HUES6 (cell line): Measurements from ENCODE around the gene PYGB.

Experiments used
- H3K27ac ChIP-seq: 2 replicates; pipeline ENCODE4 v1.7.0; 2013; ENCODE audit warnings: low read depth, mild to moderate bottlenecking, low read length, inconsistent platforms
- H3K27me3 ChIP-seq: 2 replicates; pipeline ENCODE4 v1.6.1; 2013; ENCODE audit warnings: low read length; ENCODE audit not compliant: control insufficient read depth, insufficient read depth
- H3K36me3 ChIP-seq: 2 replicates; pipeline ENCODE4 v1.6.1; 2013; ENCODE audit warnings: low read length; ENCODE audit not compliant: control insufficient read depth, insufficient read depth
- H3K4me1 ChIP-seq: 2 replicates; pipeline ENCODE4 v1.6.1; 2013; ENCODE audit warnings: low read length; ENCODE audit not compliant: control insufficient read depth, insufficient read depth
- H3K4me3 ChIP-seq: 2 replicates; pipeline ENCODE4 v1.5.1; 2013; ENCODE audit warnings: low read depth, low read length
- H3K9ac ChIP-seq: one replicate; pipeline ENCODE4 v1.6.1; 2013; ENCODE audit warnings: mild to moderate bottlenecking, low read length
- H3K9me3 ChIP-seq: 2 replicates; pipeline ENCODE4 v1.6.1; 2013; ENCODE audit warnings: low read depth, low read length; ENCODE audit not compliant: control insufficient read depth, insufficient read depth

Gene PYGB

GRCh38 chr20:25223179-25223661, 24.7 kb upstream of the PYGB start:
- Histone ChIP-seq H3K27ac (peak overlapping the region; percentile 0; the same call in 1 of the 2 replicates), H3K9ac (peak overlapping the region; percentile 3), H3K4me1 (peaks cover 16% of the 10 kb centered on the region)

DNA sequence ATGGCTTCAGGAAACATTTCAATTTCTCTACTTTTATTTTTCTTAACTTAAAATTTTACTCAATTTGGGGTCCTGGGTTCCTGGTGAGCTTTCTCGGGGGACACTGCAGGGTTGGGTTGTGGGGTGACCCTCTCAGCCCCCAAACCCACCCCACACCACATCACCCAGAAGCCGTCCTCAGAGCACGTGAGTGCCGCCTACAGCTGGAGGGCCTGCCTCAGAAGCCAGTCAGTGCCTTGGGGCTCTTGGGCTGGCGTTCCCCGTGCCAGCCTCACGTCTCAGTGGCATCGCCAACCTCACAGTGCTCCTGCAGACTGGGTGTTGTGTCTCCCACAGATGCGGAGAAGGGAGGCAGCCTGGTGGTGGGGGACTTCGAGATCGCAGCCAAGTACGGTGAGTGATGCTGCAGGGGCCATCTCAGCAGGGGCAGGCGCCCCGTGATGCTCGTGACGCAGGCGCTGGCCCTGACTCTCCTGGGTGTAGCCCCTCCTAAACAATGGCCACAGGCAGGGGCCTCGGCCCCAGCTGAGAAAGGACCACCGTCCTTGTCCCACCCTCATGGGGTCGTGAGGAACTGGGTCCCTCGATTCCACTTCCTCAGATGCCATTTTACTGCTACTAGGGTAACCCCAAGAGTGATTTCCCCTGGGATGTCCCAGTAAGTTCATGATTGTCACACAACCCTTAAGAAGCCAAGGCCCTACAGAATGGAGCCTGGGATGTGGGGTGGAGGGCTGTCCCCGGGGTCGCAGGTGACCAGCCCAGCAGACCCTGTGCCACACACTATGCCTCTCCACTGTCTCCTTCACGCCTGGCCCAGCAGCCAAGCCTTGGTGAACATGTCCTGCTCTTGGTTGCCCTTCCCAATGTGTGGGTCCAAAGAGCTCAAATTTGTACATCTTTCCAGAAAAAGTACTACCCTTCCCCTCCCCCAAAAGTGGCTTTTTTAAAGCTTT, 23.8 kb upstream of the PYGB start:
- Histone ChIP-seq H3K4me3 (no peak overlapping the region), H3K4me1 (peaks cover 16% of the 10 kb centered on the region), H3K27me3 (no peaks in the 10 kb centered on the region), H3K9me3 (no peaks in the 10 kb centered on the region), H3K27ac (peak overlapping the region; percentile 0; the same call in 1 of the 2 replicates), H3K9ac (no peak overlapping the region), H3K36me3 (peaks cover 18% of the 10 kb centered on the region)

More at GRCh38 chr20:25223179-25223661, 24.7 kb upstream of the PYGB start:
- Histone ChIP-seq H3K27me3 (no peaks in the 10 kb centered on the region), H3K36me3 (peaks cover 25% of the 10 kb centered on the region), H3K9me3 (no peaks in the 10 kb centered on the region), H3K4me3 (no peak overlapping the region)

DNA sequence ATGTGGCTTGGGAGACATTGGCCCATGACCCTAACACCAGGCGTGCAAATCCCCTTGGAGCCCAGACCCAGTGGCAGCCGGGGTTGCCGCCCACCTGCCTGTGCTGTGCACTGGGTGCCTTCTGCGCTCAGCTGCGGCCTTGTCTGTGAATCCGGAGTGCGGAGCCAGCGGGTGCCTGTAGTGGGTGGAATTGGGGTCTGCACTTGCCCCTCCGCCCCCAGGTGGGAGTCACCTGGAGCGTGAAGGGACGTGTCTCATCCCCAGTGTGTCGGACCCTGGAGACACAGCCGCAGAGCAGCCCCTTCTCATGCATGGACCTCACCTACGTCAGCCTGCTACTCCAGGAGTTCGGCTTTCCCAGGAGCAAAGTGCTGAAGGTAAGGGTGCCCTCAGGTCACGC, 22.9 kb upstream of the PYGB start:
- peaks cover 13% of the 10 kb centered on the region for H3K36me3 ChIP-seq
- H3K4me1 ChIP-seq = peaks cover 16% of the 10 kb centered on the region
- no peak overlapping the region for H3K4me3 ChIP-seq
- no peaks in the 10 kb centered on the region for H3K9me3 ChIP-seq
- no peak overlapping the region for H3K27ac ChIP-seq
- no peak overlapping the region for H3K9ac ChIP-seq
- H3K27me3 ChIP-seq = no peaks in the 10 kb centered on the region

DNA sequence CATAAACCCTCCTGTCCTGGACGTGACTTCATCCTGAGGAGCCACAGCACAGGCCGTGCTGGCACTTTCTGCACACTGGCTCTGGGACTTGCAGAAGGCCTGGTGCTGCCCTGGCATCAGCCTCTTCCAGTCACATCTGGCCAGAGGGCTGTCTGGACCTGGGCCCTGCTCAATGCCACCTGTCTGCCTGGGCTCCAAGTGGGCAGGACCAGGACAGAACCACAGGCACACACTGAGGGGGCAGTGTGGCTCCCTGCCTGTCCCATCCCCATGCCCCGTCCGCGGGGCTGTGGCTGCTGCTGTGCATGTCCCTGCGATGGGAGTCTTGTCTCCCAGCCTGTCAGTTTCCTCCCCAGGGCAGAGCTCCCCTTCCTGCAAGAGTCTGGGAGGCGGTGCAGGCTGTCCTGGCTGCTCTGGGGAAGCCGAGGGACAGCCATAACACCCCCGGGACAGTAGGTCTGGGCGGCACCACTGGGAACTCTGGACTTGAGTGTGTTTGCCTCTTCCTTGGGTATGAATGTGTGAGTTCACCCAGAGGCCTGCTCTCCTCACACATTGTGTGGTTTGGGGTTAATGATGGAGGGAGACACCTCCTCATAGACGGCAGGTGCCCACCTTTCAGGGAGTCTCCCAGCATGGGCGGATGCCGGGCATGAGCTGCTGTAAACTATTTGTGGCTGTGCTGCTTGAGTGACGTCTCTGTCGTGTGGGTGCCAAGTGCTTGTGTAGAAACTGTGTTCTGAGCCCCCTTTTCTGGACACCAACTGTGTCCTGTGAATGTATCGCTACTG, 22.0 kb upstream of the PYGB start:
- peaks cover 11% of the 10 kb centered on the region; the same call in 1 of the 2 replicates for H3K36me3 ChIP-seq
- peaks cover 16% of the 10 kb centered on the region for H3K4me1 ChIP-seq
- no peak overlapping the region for H3K9ac ChIP-seq
- H3K4me3 ChIP-seq = no peak overlapping the region
- no peak overlapping the region for H3K27ac ChIP-seq
- no peaks in the 10 kb centered on the region for H3K9me3 ChIP-seq
- H3K27me3 ChIP-seq = no peaks in the 10 kb centered on the region

- Histone ChIP-seq H3K27ac (no peak overlapping the region), H3K4me3 (no peak overlapping the region), H3K4me1 (peaks cover 16% of the 10 kb centered on the region), H3K9me3 (no peaks in the 10 kb centered on the region), H3K27me3 (no peaks in the 10 kb centered on the region), H3K9ac (no peak overlapping the region), H3K36me3 (peaks cover 11% of the 10 kb centered on the region; the same call in 1 of the 2 replicates)
Measured at GRCh38 chr20:25226433-25227316, 21.2 kb upstream of the PYGB start.

GRCh38 chr20:25227317-25227831, 20.5 kb upstream of the PYGB start:
- no peak overlapping the region for H3K4me3 ChIP-seq
- no peaks in the 10 kb centered on the region for H3K9me3 ChIP-seq
- peaks cover 11% of the 10 kb centered on the region; the same call in 1 of the 2 replicates for H3K36me3 ChIP-seq
- H3K27ac ChIP-seq = no peak overlapping the region
- peaks cover 13% of the 10 kb centered on the region for H3K4me1 ChIP-seq
- no peak overlapping the region for H3K9ac ChIP-seq
- H3K27me3 ChIP-seq = no peaks in the 10 kb centered on the region

GRCh38 chr20:25229486-25230165, 18.3 kb upstream of the PYGB start:
- Histone ChIP-seq H3K27ac (no peak overlapping the region), H3K4me3 (no peak overlapping the region), H3K36me3 (peaks cover 11% of the 10 kb centered on the region; the same call in 1 of the 2 replicates), H3K9ac (no peak overlapping the region), H3K27me3 (no peaks in the 10 kb centered on the region), H3K9me3 (no peaks in the 10 kb centered on the region), H3K4me1 (peaks cover 4% of the 10 kb centered on the region; the same call in 1 of the 2 replicates)

- 0 out of 2 replicates have a peak, but pooled peaks cover 8% of the 10 kb centered on the region for H3K36me3 ChIP-seq
- H3K4me3 ChIP-seq = no peak overlapping the region
- H3K27ac ChIP-seq = no peak overlapping the region
- H3K9ac ChIP-seq = no peak overlapping the region
- H3K27me3 ChIP-seq = no peaks in the 10 kb centered on the region
- no peaks in the 10 kb centered on the region for H3K9me3 ChIP-seq
- H3K4me1 ChIP-seq = peaks cover 4% of the 10 kb centered on the region; the same call in 1 of the 2 replicates
Measured at GRCh38 chr20:25230166-25230831, 17.6 kb upstream of the PYGB start.

DNA sequence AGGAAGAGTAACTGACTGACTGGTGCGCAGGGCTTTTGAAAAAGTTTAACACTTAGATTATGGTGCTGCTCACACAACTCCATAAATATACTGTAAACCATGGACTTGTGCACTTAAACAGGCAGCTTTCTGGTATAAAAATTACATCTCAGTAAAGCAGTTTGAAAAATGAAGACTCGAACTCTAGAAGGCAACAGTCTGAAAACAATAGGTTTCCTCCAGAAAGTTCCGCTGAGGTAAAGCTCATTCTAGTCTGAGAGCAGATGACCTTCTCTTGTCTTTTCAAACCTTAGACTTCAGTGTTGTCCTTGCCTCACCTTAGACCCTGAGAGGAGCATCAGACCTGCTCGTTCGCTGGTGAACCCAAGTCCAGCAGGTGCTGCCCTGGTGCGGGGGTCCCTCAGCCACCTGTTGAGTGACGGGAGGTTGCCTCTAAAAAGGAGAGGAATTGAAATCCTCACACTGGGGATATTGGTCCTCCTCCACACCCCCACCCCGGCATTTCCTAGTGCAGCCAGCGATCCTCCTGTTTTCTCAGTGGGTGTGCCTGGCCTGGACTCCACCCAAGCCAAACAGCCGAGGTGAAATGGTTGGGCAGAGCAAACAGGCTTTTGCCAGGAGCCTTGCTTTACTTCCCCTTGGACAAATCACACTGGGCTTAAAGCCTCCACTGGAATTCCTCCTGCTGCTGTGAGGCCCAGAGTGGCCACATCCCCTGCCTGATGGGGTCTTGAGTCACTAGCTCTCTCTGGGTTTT, 14.7 kb upstream of the PYGB start:
- Histone ChIP-seq H3K4me1 (peaks cover 4% of the 10 kb centered on the region; the same call in 1 of the 2 replicates), H3K4me3 (no peak overlapping the region), H3K36me3 (no peaks in the 10 kb centered on the region), H3K9me3 (no peaks in the 10 kb centered on the region), H3K27ac (no peak overlapping the region), H3K27me3 (no peaks in the 10 kb centered on the region), H3K9ac (no peak overlapping the region)
